AG04450 (cell line): ENCODE results near the gene BEST1. TPM values are rescaled to one million over a fixed set of nuclear protein-coding genes. Genes with fewer than 3 reads are reported as not detected.

ENCODE experiments used
- CTCF ChIA-PET: fragments of 300-600, 350-600 bp; formaldehyde crosslinking; extraction: SDS; loops from one replicate; lab custom pipeline; 2022; ENCODE audit warnings: antibody characterized with exemption, inconsistent platforms; lab: Charles Lee
- POLR2A ChIA-PET: fragments of 350-600 bp; formaldehyde crosslinking; extraction: SDS; loops from one replicate; lab custom pipeline; 2021; ENCODE audit warnings: antibody characterized with exemption, inconsistent platforms; lab: Yijun Ruan, JAX
- DNase-seq: peaks from one replicate; pipeline ENCODE4 v3.0.0-alpha.2; 2011; ENCODE audit warnings: low read depth, low spot score
- H3K27ac ChIP-seq: one replicate; pipeline ENCODE4 v1.5.1; 2012; ENCODE audit warnings: low read depth, low read length, control low read depth
- H3K27me3 ChIP-seq: one replicate; pipeline ENCODE4 v1.6.0; 2012; ENCODE audit warnings: low read length; ENCODE audit not compliant: control insufficient read depth, insufficient read depth
- H3K4me3 ChIP-seq: 2 replicates; pipeline ENCODE4 v1.5.1; 2011; ENCODE audit warnings: mild to moderate bottlenecking, low read depth, low read length, control low read depth
- H3K9me3 ChIP-seq: 2 replicates; pipeline ENCODE4 v1.5.1; 2012; ENCODE audit warnings: low read length; ENCODE audit not compliant: control insufficient read depth, insufficient read depth
- CTCF ChIP-seq: IDR thresholded peaks from 2 replicates; pipeline ENCODE4 v1.5.1; 2011; ENCODE audit warnings: low read depth, low read length, control low read depth, inconsistent platforms
- polyA plus RNA-seq: library from polyadenylated mRNA; depleted of rRNA; stranded (reverse); fragments of >200 nt; gene quantifications from 2 replicates; pipeline ENCODE4 v1.2.3, GENCODE V29; 2011; rRNA removed
- small RNA-seq: library from RNA; depleted of rRNA; stranded (forward); fragments of <200 nt; gene quantifications from one replicate; pipeline ENCODE3, GENCODE V24; 2012; ENCODE audit warnings: low read depth; ENCODE audit not compliant: insufficient read length

Gene BEST1
- polyA plus RNA-seq, 1 experiment, result 2.6 TPM

GRCh38 chr11:62011881-62012280 is 61.7 kb downstream of the BEST1 start:
- ChIA-PET CTCF (interaction anchor here (1.7 kb wide), 1 partner anchor 70 kb away, joined by 7 read pairs; no protein-coding TSS in a partner anchor), POLR2A (interaction anchor here (0.5 to 1.1 kb wide), 3 partner anchors 13 to 41 kb away, joined by 3 to 4 read pairs (median 3); no protein-coding TSS in a partner anchor)
- Histone ChIP-seq H3K27ac (no peak overlapping the region), H3K4me3 (no peak overlapping the region), H3K9me3 (peaks cover 3% of the 10 kb centered on the region; the same call in 1 of the 2 replicates), H3K27me3 (no peaks in the 10 kb centered on the region)
- TF ChIP-seq CTCF, result no peak
- DNase-seq, result no peak

GRCh38 chr11:62012451-62012831 is 62.3 kb downstream of the BEST1 start:
- no peak for DNase-seq
- H3K27me3 ChIP-seq, result no peaks in the 10 kb centered on the region
- H3K4me3 ChIP-seq, result no peak overlapping the region
- CTCF ChIA-PET, result interaction anchor here (0.6 to 1.7 kb wide), 3 partner anchors 12 to 1644 kb away, joined by 3 to 7 read pairs (median 5); no protein-coding TSS in a partner anchor
- POLR2A ChIA-PET, result interaction anchor here (0.5 to 1.1 kb wide), 4 partner anchors 9 to 45 kb away, joined by 3 to 8 read pairs (median 4); partner anchors contain the start of gene FTH1
- TF ChIP-seq CTCF, result no peak
- no peak overlapping the region for H3K27ac ChIP-seq
- peaks cover 3% of the 10 kb centered on the region; the same call in 1 of the 2 replicates for H3K9me3 ChIP-seq

- H3K27me3 ChIP-seq, result no peaks in the 10 kb centered on the region
- no peak overlapping the region for H3K27ac ChIP-seq
- no peak for TF ChIP-seq CTCF
- no peak overlapping the region for H3K4me3 ChIP-seq
- no peak for DNase-seq
- H3K9me3 ChIP-seq, result peaks cover 3% of the 10 kb centered on the region; the same call in 1 of the 2 replicates
- CTCF ChIA-PET, result interaction anchor here (0.6 to 1.7 kb wide), 4 partner anchors 8 to 1644 kb away, joined by 3 to 7 read pairs (median 4); no protein-coding TSS in a partner anchor
- POLR2A ChIA-PET, result interaction anchor here (0.5 to 1.1 kb wide), 4 partner anchors 9 to 45 kb away, joined by 3 to 8 read pairs (median 4); partner anchors contain the start of gene FTH1
Observed at GRCh38 chr11:62012832-62013461, 62.8 kb downstream of the BEST1 start.

Small RNAs within 50 kb of the gene (small RNA-seq; reads per million reads assigned to genes)
- gene RNU6-1243P, result not detected

Other genes with a start within 250 kb of the BEST1 start
- gene MYRF, start 197.7 kb upstream of the BEST1 start, polyA plus RNA-seq, result 2.7 and 4.2 TPM in 2 replicates
- gene TMEM258, start 157.8 kb upstream of the BEST1 start, polyA plus RNA-seq, result 300 and 356 TPM in 2 replicates
- 7.1 and 8.4 TPM in 2 replicates for gene FEN1, start 157.4 kb upstream of the BEST1 start, polyA plus RNA-seq
- gene FADS1, start 133.3 kb upstream of the BEST1 start, polyA plus RNA-seq, result 50.4 and 52.4 TPM in 2 replicates
- gene FADS2, start 122.1 kb upstream of the BEST1 start, polyA plus RNA-seq, result 183 and 218 TPM in 2 replicates
- gene FADS3, start 58.8 kb upstream of the BEST1 start, polyA plus RNA-seq, result 38.9 and 52.9 TPM in 2 replicates
- 2.7 and 3.6 TPM in 2 replicates for gene RAB3IL1, start 32.8 kb upstream of the BEST1 start, polyA plus RNA-seq
- gene FTH1, start 17.3 kb downstream of the BEST1 start, polyA plus RNA-seq, result 3,294 and 4,220 TPM in 2 replicates
- gene INCENP, start 173.7 kb downstream of the BEST1 start, polyA plus RNA-seq, result 6.4 and 8.2 TPM in 2 replicates
- not detected in 2 replicates for gene SCGB1D1, start 239.9 kb downstream of the BEST1 start, polyA plus RNA-seq